HCT116 (cell line): Measurements from ENCODE around the gene PPP2R5B. TPM values are rescaled to one million over a fixed set of nuclear protein-coding genes. Genes with fewer than 3 reads are reported as not detected.

Source experiments
- ATAC-seq: fragments of 200-7000 bp; cut with Tn5 transposase; 2 replicates; pipeline ENCODE4 v1.9.1; 2020; ENCODE audit warnings: mild to moderate bottlenecking, moderate library complexity
- BruUV-seq: library from RNA; stranded (reverse); fragments of 400-500 nt; replicated peaks from 2 replicates; lab custom pipeline; 2021; lab: Mats Ljungman, UMichigan
- CTCF ChIA-PET: fragments of 300-600 bp; sonication (Branson Sonifier 250); formaldehyde crosslinking; loops from one replicate; lab custom pipeline; 2021; ENCODE audit warnings: antibody characterized with exemption; lab: Charles Lee
- POLR2A ChIA-PET: fragments of 300-600, 350-600 bp; sonication (Branson Sonifier 250); formaldehyde crosslinking; loops from one replicate; lab custom pipeline; 2021; ENCODE audit warnings: antibody characterized with exemption; lab: Charles Lee
- RAD21 ChIA-PET, 2 experiments: fragments of 300-600 bp; sonication (Branson Sonifier 250); formaldehyde crosslinking; loops; one replicate each; lab custom pipeline; 2023; ENCODE audit warnings: low total read pairs in 2 of 2; ENCODE audit not compliant: uncharacterized antibody in 2 of 2, unreplicated experiment in 2 of 2, low non-redundant PET in 1 of 2; lab: Charles Lee
- DNase-seq: peaks from one replicate; pipeline ENCODE4 v3.0.0-alpha.2; 2010; ENCODE audit warnings: low read depth, low spot score
- H2AFZ ChIP-seq: fragments of 200-600 bp; shearing (Covaris generic), sonication (generic); 2 replicates; pipeline ENCODE4 v1.6.1; 2017; ENCODE audit warnings: low read depth, mixed run types, mixed read lengths, antibody characterized with exemption, low read length; ENCODE audit not compliant: poor library complexity, severe bottlenecking
- H3K27ac ChIP-seq: 2 replicates; pipeline ENCODE4 v1.5.1; 2012; ENCODE audit warnings: low read depth, low read length
- H3K27me3 ChIP-seq: fragments of 200-600 bp; sonication (generic); 2 replicates; pipeline ENCODE4 v1.6.1; 2016; ENCODE audit warnings: mixed run types, low read length, mixed read lengths; ENCODE audit not compliant: insufficient read depth
- H3K36me3 ChIP-seq, 2 experiments: fragments of 200-500 bp in 1 of 2; fragments of 200-600 bp in 1 of 2; sonication (Bioruptor generic) in 1 of 2; sonication (generic) in 1 of 2; 2 replicates each; pipeline versions ENCODE4 v1.5.1 to v1.6.1; 2014 to 2016; ENCODE audit warnings: low read length in 2 of 2, inconsistent platforms in 1 of 2, mixed read lengths in 1 of 2, mixed run types in 1 of 2; ENCODE audit not compliant: insufficient read depth in 2 of 2, control insufficient read depth in 1 of 2
- H3K4me1 ChIP-seq, 2 experiments: fragments of 200-600 bp in 1 of 2; sonication (generic) in 1 of 2; 2 replicates each; pipeline versions ENCODE4 v1.5.1 to v1.6.1; 2012 to 2017; ENCODE audit warnings: low read length in 2 of 2, inconsistent platforms in 1 of 2, mild to moderate bottlenecking in 1 of 2, mixed read lengths in 1 of 2, mixed run types in 1 of 2, moderate library complexity in 1 of 2; ENCODE audit not compliant: insufficient read depth in 2 of 2, control insufficient read depth in 1 of 2
- H3K4me2 ChIP-seq: fragments of 200-600 bp; sonication (generic); 2 replicates; pipeline ENCODE4 v1.6.1; 2017; ENCODE audit warnings: mixed run types, low read length, mixed read lengths
- H3K4me3 ChIP-seq, 2 experiments: fragments of 200-600 bp in 1 of 2; sonication (generic) in 1 of 2; replicated peaks in 1 of 2; 2 replicates each; pipeline ENCODE4 v1.5.1; 2011 to 2016; ENCODE audit warnings: low read length in 2 of 2, control low read depth in 1 of 2, low read depth in 1 of 2, mild to moderate bottlenecking in 1 of 2, mixed read lengths in 1 of 2, mixed run types in 1 of 2
- H3K79me2 ChIP-seq: fragments of 200-600 bp; sonication (generic); 2 replicates; pipeline ENCODE4 v1.6.1; 2017; ENCODE audit warnings: mild to moderate bottlenecking, mixed run types, low read length, moderate library complexity, mixed read lengths; ENCODE audit not compliant: insufficient read depth
- H3K9ac ChIP-seq: fragments of 200-600 bp; sonication (generic); 2 replicates; pipeline ENCODE4 v1.6.1; 2016; ENCODE audit warnings: low read length, mixed read lengths
- H3K9me2 ChIP-seq: fragments of 200-600 bp; sonication (generic), shearing (Covaris generic); 2 replicates; pipeline ENCODE4 v1.6.1; 2017; ENCODE audit warnings: mixed run types, mild to moderate bottlenecking, moderate library complexity; ENCODE audit not compliant: insufficient read depth
- H3K9me3 ChIP-seq, 2 experiments: fragments of 200-500 bp in 1 of 2; fragments of 200-600 bp in 1 of 2; sonication (Bioruptor generic) in 1 of 2; sonication (generic) in 1 of 2; 2 replicates each; pipeline ENCODE4 v1.6.1; 2014 to 2017; ENCODE audit warnings: low read length in 2 of 2, mixed read lengths in 2 of 2, inconsistent platforms in 1 of 2, low read depth in 1 of 2, mild to moderate bottlenecking in 1 of 2, mixed run types in 1 of 2, moderate library complexity in 1 of 2; ENCODE audit not compliant: control insufficient read depth in 1 of 2, insufficient read depth in 1 of 2
- H4K20me1 ChIP-seq: fragments of 200-600 bp; sonication (generic), shearing (Covaris generic); 2 replicates; pipeline ENCODE4 v1.6.1; 2017; ENCODE audit warnings: mixed run types, mild to moderate bottlenecking, moderate library complexity; ENCODE audit not compliant: insufficient read depth
- CBX3 ChIP-seq: IDR thresholded peaks from 2 replicates; pipeline ENCODE4 v1.6.1; 2012; ENCODE audit warnings: low read depth
- CEBPB ChIP-seq: IDR thresholded peaks from 2 replicates; pipeline ENCODE4 v1.6.1; 2012; ENCODE audit warnings: low read depth
- EGR1 ChIP-seq: IDR thresholded peaks from 2 replicates; pipeline ENCODE4 v1.6.1; 2012; ENCODE audit warnings: low read depth
- ELF1 ChIP-seq: IDR thresholded peaks from 2 replicates; pipeline ENCODE4 v1.6.1; 2012; ENCODE audit warnings: low read depth, borderline replicate concordance
- EZH2 ChIP-seq: fragments of 200-600 bp; sonication (generic); IDR thresholded peaks from 2 replicates; pipeline ENCODE4 v1.6.1; 2017; ENCODE audit warnings: antibody characterized with exemption, mixed run types
- EZH2phosphoT487 ChIP-seq: fragments of 200-600 bp; IDR thresholded peaks from 2 replicates; pipeline ENCODE4 v1.6.1; 2018; ENCODE audit warnings: antibody characterized with exemption, borderline replicate concordance
- FOSL1 ChIP-seq: IDR thresholded peaks from 2 replicates; pipeline ENCODE4 v1.6.1; 2012; ENCODE audit warnings: low read depth
- JUND ChIP-seq: IDR thresholded peaks from 2 replicates; pipeline ENCODE4 v1.6.1; 2012
- POLR2A ChIP-seq: IDR thresholded peaks from 2 replicates; pipeline ENCODE4 v1.7.0; 2011; ENCODE audit warnings: borderline replicate concordance; ENCODE audit not compliant: insufficient read depth, insufficient read length; ENCODE audit errors: extremely low read depth
- POLR2AphosphoS5 ChIP-seq: IDR thresholded peaks from 2 replicates; pipeline ENCODE4 v1.6.1; 2011; ENCODE audit warnings: mild to moderate bottlenecking, low read depth, low read length, moderate library complexity
- RAD21 ChIP-seq: IDR thresholded peaks from 2 replicates; pipeline ENCODE4 v1.6.1; 2012; ENCODE audit warnings: low read depth, mild to moderate bottlenecking
- SIN3A ChIP-seq: IDR thresholded peaks from 2 replicates; pipeline ENCODE4 v1.6.1; 2012; ENCODE audit warnings: low read depth
- SP1 ChIP-seq: IDR thresholded peaks from 2 replicates; pipeline ENCODE4 v1.6.1; 2012; ENCODE audit warnings: low read depth
- SRF ChIP-seq: IDR thresholded peaks from 2 replicates; pipeline ENCODE4 v1.6.1; 2012; ENCODE audit warnings: low read depth
- TCF7L2 ChIP-seq: IDR thresholded peaks from 2 replicates; pipeline ENCODE4 v1.7.0; 2011; ENCODE audit warnings: borderline replicate concordance, inconsistent platforms; ENCODE audit not compliant: insufficient read depth, insufficient read length; ENCODE audit errors: extremely low read depth
- YY1 ChIP-seq: IDR thresholded peaks from 2 replicates; pipeline ENCODE4 v1.6.1; 2011; ENCODE audit warnings: low read length, low read depth, moderate library complexity, mild to moderate bottlenecking; ENCODE audit not compliant: insufficient replicate concordance; ENCODE audit errors: extremely low read depth
- ZFX ChIP-seq: fragments of 450-650 bp; IDR thresholded peaks from 2 replicates; pipeline ENCODE4 v1.6.1; 2017
- ZNF274 ChIP-seq: fragments of 200-500 bp; sonication (Bioruptor generic); IDR thresholded peaks from 2 replicates; pipeline ENCODE4 v1.6.1; 2014; ENCODE audit warnings: mild to moderate bottlenecking, low read depth, low read length, inconsistent platforms
- intact Hi-C: fragments of 100-400 bp; cut with micrococcal nuclease; formaldehyde crosslinking; loops from 2 replicates; pipeline ENCODE4 v1.10.0; 2022
- total RNA-seq: library from RNA; stranded (reverse); gene quantifications from one replicate; pipeline ENCODE4 v1.2.1, GENCODE V29; 2021; ENCODE audit not compliant: unreplicated experiment
- TF ChIP-seq, protein P1 (sequence below): IDR thresholded peaks from 2 replicates; pipeline ENCODE4 v1.6.1; 2012
- TF ChIP-seq, protein P2 (sequence below): IDR thresholded peaks from 2 replicates; pipeline ENCODE4 v1.6.1; 2011; ENCODE audit warnings: mild to moderate bottlenecking, low read length, moderate library complexity; ENCODE audit not compliant: insufficient replicate concordance; ENCODE audit errors: extremely low read depth
- TF ChIP-seq, protein P3 (sequence below): IDR thresholded peaks from 2 replicates; pipeline ENCODE4 v1.6.1; 2012; ENCODE audit warnings: low read depth
- TF ChIP-seq, protein P4 (sequence below): IDR thresholded peaks from 2 replicates; pipeline ENCODE4 v1.6.1; 2012

PPP2R5B gene
- total RNA-seq, 1 experiment from 2014 or later = 10.9 TPM

DNA sequence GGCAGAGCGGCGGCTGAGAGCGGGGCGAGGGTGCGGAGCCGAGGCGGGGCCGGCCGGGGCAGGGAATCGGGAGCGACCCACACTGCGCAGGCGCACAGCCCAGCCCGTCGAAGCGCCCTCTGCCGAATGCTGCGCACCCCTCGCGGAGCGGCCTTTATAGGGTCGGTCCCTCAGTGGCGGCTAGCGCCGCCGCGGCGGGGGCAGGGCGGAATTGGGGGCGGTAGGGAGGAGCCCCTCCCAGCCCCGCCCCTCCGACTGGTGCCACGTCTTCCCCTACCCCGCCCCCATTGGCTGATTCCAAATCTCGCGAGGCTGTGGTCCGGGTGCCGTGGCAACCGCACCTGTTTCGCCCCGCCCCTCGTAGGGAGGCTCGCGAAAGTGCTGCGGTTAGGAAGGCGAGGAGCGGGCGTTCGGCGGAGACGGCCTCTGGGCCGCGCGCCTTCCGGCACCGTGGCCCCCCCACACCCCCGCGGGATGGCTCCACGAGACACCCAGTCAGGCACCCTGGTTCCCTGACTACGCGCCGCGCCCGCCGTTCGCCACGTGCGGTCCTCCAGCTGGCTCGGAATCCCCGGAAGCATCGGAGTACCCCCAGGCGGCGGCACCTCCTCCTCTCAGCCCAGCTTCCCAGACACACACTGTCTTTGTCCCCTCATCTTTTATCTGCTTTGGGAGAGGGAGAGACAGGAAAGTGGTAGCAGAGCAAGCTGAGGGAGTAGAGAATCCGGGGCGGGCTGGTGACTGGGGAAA is 45.8 kb upstream of the PPP2R5B start, which contains the start of gene EHD1:
Gene EHD1, minus strand, starts transcription at position 128 of the 750 bp plus-strand sequence. CDS start 157 bp downstream, outside the sequence.
- Histone ChIP-seq H3K27ac (peak within 1 kb of the TSS; percentile 84), H3K9ac (peak within 1 kb of the TSS; percentile 98), H4K20me1 (no peaks in the 10 kb centered on the region), H3K4me1 (peaks cover 22 to 33% of the 10 kb centered on the region in 2 experiments), H3K4me3 (peak within 1 kb of the TSS; percentile 95 to 99), H3K36me3 (peaks cover 3 to 19% of the 10 kb centered on the region in 2 experiments; a peak in 3 of 4 replicates), H3K9me3 (no peaks in the 10 kb centered on the region), H2AFZ (no peak within 1 kb of the TSS), H3K79me2 (peaks cover 47% of the 10 kb centered on the region), H3K27me3 (no peaks in the 10 kb centered on the region), H3K4me2 (peak within 1 kb of the TSS; percentile 97), H3K9me2 (no peaks in the 10 kb centered on the region)
- BruUV-seq = no TSS peak
- ChIA-PET POLR2A (interaction anchor here (1.1 to 5.5 kb wide), 4 partner anchors 17 to 65 kb away, joined by 3 to 56 read pairs (median 24); partner anchors contain the start of gene CDC42BPG), CTCF (interaction anchor here (0.9 to 1.9 kb wide), 4 partner anchors 9 to 31 kb away, joined by 3 to 6 read pairs (median 4); no protein-coding TSS in a partner anchor), RAD21 (interaction anchor here in 1 of 2 experiments (0.7 kb wide), 1 partner anchor 23 kb away, joined by 3 read pairs; no protein-coding TSS in a partner anchor)
- ATAC-seq (peak; percentile 88), DNase-seq (peak; percentile 92)
- intact Hi-C loops = loop anchor here (1.0 kb wide), 2 partner anchors 31 to 149 kb away; partner anchors contain the start of gene SNX15
- TF ChIP-seq, protein P1, sequence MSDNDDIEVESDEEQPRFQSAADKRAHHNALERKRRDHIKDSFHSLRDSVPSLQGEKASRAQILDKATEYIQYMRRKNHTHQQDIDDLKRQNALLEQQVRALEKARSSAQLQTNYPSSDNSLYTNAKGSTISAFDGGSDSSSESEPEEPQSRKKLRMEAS = peak; percentile 89
- TF ChIP-seq, protein P2, sequence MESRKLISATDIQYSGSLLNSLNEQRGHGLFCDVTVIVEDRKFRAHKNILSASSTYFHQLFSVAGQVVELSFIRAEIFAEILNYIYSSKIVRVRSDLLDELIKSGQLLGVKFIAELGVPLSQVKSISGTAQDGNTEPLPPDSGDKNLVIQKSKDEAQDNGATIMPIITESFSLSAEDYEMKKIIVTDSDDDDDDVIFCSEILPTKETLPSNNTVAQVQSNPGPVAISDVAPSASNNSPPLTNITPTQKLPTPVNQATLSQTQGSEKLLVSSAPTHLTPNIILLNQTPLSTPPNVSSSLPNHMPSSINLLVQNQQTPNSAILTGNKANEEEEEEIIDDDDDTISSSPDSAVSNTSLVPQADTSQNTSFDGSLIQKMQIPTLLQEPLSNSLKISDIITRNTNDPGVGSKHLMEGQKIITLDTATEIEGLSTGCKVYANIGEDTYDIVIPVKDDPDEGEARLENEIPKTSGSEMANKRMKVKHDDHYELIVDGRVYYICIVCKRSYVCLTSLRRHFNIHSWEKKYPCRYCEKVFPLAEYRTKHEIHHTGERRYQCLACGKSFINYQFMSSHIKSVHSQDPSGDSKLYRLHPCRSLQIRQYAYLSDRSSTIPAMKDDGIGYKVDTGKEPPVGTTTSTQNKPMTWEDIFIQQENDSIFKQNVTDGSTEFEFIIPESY = peak; percentile 95
- peak; percentile 89 for TF ChIP-seq POLR2A
- peak; percentile 85 for TF ChIP-seq SP1
- TF ChIP-seq TCF7L2 = peak; percentile 65
- peak; percentile 97 for TF ChIP-seq SIN3A
- TF ChIP-seq SRF = no peak
- TF ChIP-seq POLR2AphosphoS5 = peak; percentile 98
- TF ChIP-seq EZH2phosphoT487 = no peak
- TF ChIP-seq CBX3 = no peak
- TF ChIP-seq, protein P3, sequence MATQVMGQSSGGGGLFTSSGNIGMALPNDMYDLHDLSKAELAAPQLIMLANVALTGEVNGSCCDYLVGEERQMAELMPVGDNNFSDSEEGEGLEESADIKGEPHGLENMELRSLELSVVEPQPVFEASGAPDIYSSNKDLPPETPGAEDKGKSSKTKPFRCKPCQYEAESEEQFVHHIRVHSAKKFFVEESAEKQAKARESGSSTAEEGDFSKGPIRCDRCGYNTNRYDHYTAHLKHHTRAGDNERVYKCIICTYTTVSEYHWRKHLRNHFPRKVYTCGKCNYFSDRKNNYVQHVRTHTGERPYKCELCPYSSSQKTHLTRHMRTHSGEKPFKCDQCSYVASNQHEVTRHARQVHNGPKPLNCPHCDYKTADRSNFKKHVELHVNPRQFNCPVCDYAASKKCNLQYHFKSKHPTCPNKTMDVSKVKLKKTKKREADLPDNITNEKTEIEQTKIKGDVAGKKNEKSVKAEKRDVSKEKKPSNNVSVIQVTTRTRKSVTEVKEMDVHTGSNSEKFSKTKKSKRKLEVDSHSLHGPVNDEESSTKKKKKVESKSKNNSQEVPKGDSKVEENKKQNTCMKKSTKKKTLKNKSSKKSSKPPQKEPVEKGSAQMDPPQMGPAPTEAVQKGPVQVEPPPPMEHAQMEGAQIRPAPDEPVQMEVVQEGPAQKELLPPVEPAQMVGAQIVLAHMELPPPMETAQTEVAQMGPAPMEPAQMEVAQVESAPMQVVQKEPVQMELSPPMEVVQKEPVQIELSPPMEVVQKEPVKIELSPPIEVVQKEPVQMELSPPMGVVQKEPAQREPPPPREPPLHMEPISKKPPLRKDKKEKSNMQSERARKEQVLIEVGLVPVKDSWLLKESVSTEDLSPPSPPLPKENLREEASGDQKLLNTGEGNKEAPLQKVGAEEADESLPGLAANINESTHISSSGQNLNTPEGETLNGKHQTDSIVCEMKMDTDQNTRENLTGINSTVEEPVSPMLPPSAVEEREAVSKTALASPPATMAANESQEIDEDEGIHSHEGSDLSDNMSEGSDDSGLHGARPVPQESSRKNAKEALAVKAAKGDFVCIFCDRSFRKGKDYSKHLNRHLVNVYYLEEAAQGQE = no peak
- TF ChIP-seq EGR1 = peak; percentile 78
- TF ChIP-seq ZNF274 = no peak
- TF ChIP-seq ZFX = peak; percentile 76; the same call in 1 of the 2 replicates
- TF ChIP-seq JUND = no peak
- no peak; the same call in none of the 2 replicates for TF ChIP-seq RAD21
- no peak for TF ChIP-seq YY1
- no peak for TF ChIP-seq EZH2
- TF ChIP-seq, protein P4, sequence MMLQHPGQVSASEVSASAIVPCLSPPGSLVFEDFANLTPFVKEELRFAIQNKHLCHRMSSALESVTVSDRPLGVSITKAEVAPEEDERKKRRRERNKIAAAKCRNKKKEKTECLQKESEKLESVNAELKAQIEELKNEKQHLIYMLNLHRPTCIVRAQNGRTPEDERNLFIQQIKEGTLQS = no peak
- no peak for TF ChIP-seq FOSL1
- TF ChIP-seq CEBPB = no peak
- no peak for TF ChIP-seq ELF1
